NCI-H2196 (cell line): ENCODE data around the gene RIMS3.

ENCODE experiments used
- DNase-seq: peaks from one replicate; lab custom pipeline; 2025; ENCODE audit not compliant: unreplicated experiment; lab: John Stamatoyannopoulos, UW

The RIMS3 gene

GRCh38 chr1:40653851-40654537 is 11.5 kb downstream of the RIMS3 start:
- DNase-seq = no peak

- DNase-seq = no peak
These were observed 12.5 kb downstream of the RIMS3 start for GRCh38 chr1:40652979-40653378.

GRCh38 chr1:40652468-40652867 is 13.0 kb downstream of the RIMS3 start:
- no peak for DNase-seq

- DNase-seq = no peak
These were observed 14.2 kb downstream of the RIMS3 start for GRCh38 chr1:40651138-40651857.

GRCh38 chr1:40650075-40650474 is 15.4 kb downstream of the RIMS3 start:
- no peak for DNase-seq

GRCh38 chr1:40649592-40649930 is 15.9 kb downstream of the RIMS3 start:
- no peak for DNase-seq

GRCh38 chr1:40648928-40649591 is 16.4 kb downstream of the RIMS3 start:
- DNase-seq = no peak

GRCh38 chr1:40648200-40648599 is 17.3 kb downstream of the RIMS3 start:
- DNase-seq = no peak

GRCh38 chr1:40646315-40646714 is 19.2 kb downstream of the RIMS3 start:
- DNase-seq = no peak

- DNase-seq = no peak
These were observed 20.3 kb downstream of the RIMS3 start for GRCh38 chr1:40645118-40645680.

GRCh38 chr1:40641601-40642242 is 23.8 kb downstream of the RIMS3 start:
- DNase-seq = no peak

- no peak for DNase-seq
These were observed 25.0 kb downstream of the RIMS3 start for GRCh38 chr1:40640314-40641076.

GRCh38 chr1:40638097-40639036 is 27.1 kb downstream of the RIMS3 start:
- DNase-seq = no peak

GRCh38 chr1:40637470-40638007 is 27.9 kb downstream of the RIMS3 start:
- no peak for DNase-seq

- DNase-seq = no peak
These were observed 28.7 kb downstream of the RIMS3 start for GRCh38 chr1:40636777-40637176.

GRCh38 chr1:40635763-40636500 is 29.6 kb downstream of the RIMS3 start:
- no peak for DNase-seq

GRCh38 chr1:40634901-40635655 is 30.4 kb downstream of the RIMS3 start:
- no peak for DNase-seq

- no peak for DNase-seq
These were observed 31.5 kb downstream of the RIMS3 start for GRCh38 chr1:40633931-40634376.
